ENCODE measurements around the gene ADAMTS2.

ADAMTS2 gene

GRCh38 chr5:179330186-179330900, 14.9 kb downstream of the ADAMTS2 start:
- no peaks in the 10 kb centered on the region for H3K79me2 ChIP-seq (ENCODE audit: insufficient read depth, low read length)
- no peak overlapping the region for H3K27ac ChIP-seq (ENCODE audit: low read depth, low read length)
- H3F3A ChIP-seq (ENCODE audit: insufficient read depth) = no peaks in the 10 kb centered on the region
- no peak for TF ChIP-seq CTCF (IDR thresholded peaks at IDR 0.05; ENCODE audit: insufficient read depth, low read length, poor library complexity, severe bottlenecking)
- TF ChIP-seq EZH2phosphoT487 (conservative IDR thresholded peaks at IDR 0.05; ENCODE audit: low read length) = no peak
- no peaks in the 10 kb centered on the region for H3K36me3 ChIP-seq (ENCODE audit: low read length)
- no peak overlapping the region for H3K4me2 ChIP-seq (ENCODE audit: low read depth, low read length, poor library complexity, severe bottlenecking)
- no peak overlapping the region for H2AFZ ChIP-seq (ENCODE audit: low read depth, low read length, severe bottlenecking)
- no peaks in the 10 kb centered on the region for H3K9me2 ChIP-seq (replicated peaks; ENCODE audit: insufficient read depth, low read length)
- no peak overlapping the region for H3K9ac ChIP-seq (ENCODE audit: low read length)
- H3K9me3 ChIP-seq (ENCODE audit: insufficient read depth, low read length) = no peaks in the 10 kb centered on the region
- H3K27me3 ChIP-seq (ENCODE audit: low read length) = no peaks in the 10 kb centered on the region
- no peak overlapping the region for H3K4me3 ChIP-seq (ENCODE audit: insufficient read depth, low read length, poor library complexity, severe bottlenecking)
- H4K20me1 ChIP-seq (ENCODE audit: low read depth, low read length) = no peaks in the 10 kb centered on the region

- Histone ChIP-seq H3K79me2 (ENCODE audit: insufficient read depth, low read length) (no peaks in the 10 kb centered on the region), H3K9me3 (ENCODE audit: insufficient read depth, low read length) (no peaks in the 10 kb centered on the region)
- TF ChIP-seq EZH2phosphoT487 (conservative IDR thresholded peaks at IDR 0.05; ENCODE audit: low read length) = no peak
- TF ChIP-seq CTCF (IDR thresholded peaks at IDR 0.05; ENCODE audit: insufficient read depth, low read length, poor library complexity, severe bottlenecking) = no peak
Measured at GRCh38 chr5:179328291-179328690, 17.0 kb downstream of the ADAMTS2 start.

GRCh38 chr5:179327021-179327735, 18.1 kb downstream of the ADAMTS2 start:
- H3K27ac ChIP-seq (ENCODE audit: low read depth, low read length) = no peak overlapping the region
- H3F3A ChIP-seq (ENCODE audit: insufficient read depth) = no peaks in the 10 kb centered on the region
- H4K20me1 ChIP-seq (ENCODE audit: low read depth, low read length) = no peaks in the 10 kb centered on the region
- no peak for TF ChIP-seq EZH2phosphoT487 (conservative IDR thresholded peaks at IDR 0.05; ENCODE audit: low read length)
- TF ChIP-seq CTCF (IDR thresholded peaks at IDR 0.05; ENCODE audit: insufficient read depth, low read length, poor library complexity, severe bottlenecking) = no peak
- no peak overlapping the region for H3K9ac ChIP-seq (ENCODE audit: low read length)
- H3K36me3 ChIP-seq (ENCODE audit: low read length) = no peaks in the 10 kb centered on the region
- H3K27me3 ChIP-seq (ENCODE audit: low read length) = no peaks in the 10 kb centered on the region
- H2AFZ ChIP-seq (ENCODE audit: low read depth, low read length, severe bottlenecking) = no peak overlapping the region
- no peaks in the 10 kb centered on the region for H3K9me3 ChIP-seq (ENCODE audit: insufficient read depth, low read length)
- no peaks in the 10 kb centered on the region for H3K79me2 ChIP-seq (ENCODE audit: insufficient read depth, low read length)
- H3K9me2 ChIP-seq (replicated peaks; ENCODE audit: insufficient read depth, low read length) = no peaks in the 10 kb centered on the region
- no peak overlapping the region for H3K4me3 ChIP-seq (ENCODE audit: insufficient read depth, low read length, poor library complexity, severe bottlenecking)
- no peak overlapping the region for H3K4me2 ChIP-seq (ENCODE audit: low read depth, low read length, poor library complexity, severe bottlenecking)

More at GRCh38 chr5:179328291-179328690, 17.0 kb downstream of the ADAMTS2 start:
- H3K4me2 ChIP-seq (ENCODE audit: low read depth, low read length, poor library complexity, severe bottlenecking) = no peak overlapping the region
- no peaks in the 10 kb centered on the region for H3K27me3 ChIP-seq (ENCODE audit: low read length)
- no peak overlapping the region for H3K27ac ChIP-seq (ENCODE audit: low read depth, low read length)
- no peak overlapping the region for H3K9ac ChIP-seq (ENCODE audit: low read length)
- H2AFZ ChIP-seq (ENCODE audit: low read depth, low read length, severe bottlenecking) = no peak overlapping the region
- H4K20me1 ChIP-seq (ENCODE audit: low read depth, low read length) = no peaks in the 10 kb centered on the region
- no peaks in the 10 kb centered on the region for H3F3A ChIP-seq (ENCODE audit: insufficient read depth)
- no peak overlapping the region for H3K4me3 ChIP-seq (ENCODE audit: insufficient read depth, low read length, poor library complexity, severe bottlenecking)
- H3K36me3 ChIP-seq (ENCODE audit: low read length) = no peaks in the 10 kb centered on the region
- H3K9me2 ChIP-seq (replicated peaks; ENCODE audit: insufficient read depth, low read length) = no peaks in the 10 kb centered on the region
